DND-41 (cell line): ENCODE data around the gene MRNIP.

Source experiments
- ATAC-seq: fragments of 200-7000 bp; cut with Tn5 transposase; 3 replicates; pipeline ENCODE4 v1.9.1; 2021; ENCODE audit warnings: low read depth; ENCODE audit not compliant: insufficient read depth
- DNase-seq: peaks from one replicate; pipeline ENCODE4 v3.0.0-alpha.2; 2020
- H2AFZ ChIP-seq: 2 replicates; pipeline ENCODE4 v1.6.0; 2012; ENCODE audit warnings: low read depth, low read length
- H3K27ac ChIP-seq: 2 replicates; pipeline ENCODE4 v1.5.1; 2012; ENCODE audit warnings: low read length, inconsistent platforms
- H3K27me3 ChIP-seq: fragments of 200-600 bp; sonication (generic); 2 replicates; pipeline ENCODE4 v1.6.0; 2012; ENCODE audit warnings: low read length, mild to moderate bottlenecking, inconsistent platforms; ENCODE audit not compliant: insufficient read depth, poor library complexity
- H3K36me3 ChIP-seq: 2 replicates; pipeline ENCODE4 v1.5.1; 2012; ENCODE audit warnings: low read length, inconsistent platforms; ENCODE audit not compliant: insufficient read depth
- H3K4me1 ChIP-seq: 2 replicates; pipeline ENCODE4 v1.5.1; 2012; ENCODE audit warnings: mild to moderate bottlenecking, low read length; ENCODE audit not compliant: insufficient read depth
- H3K4me2 ChIP-seq: 2 replicates; pipeline ENCODE4 v1.6.0; 2012; ENCODE audit warnings: mild to moderate bottlenecking, moderate library complexity, low read length, inconsistent platforms; ENCODE audit not compliant: insufficient read depth
- H3K4me3 ChIP-seq, 2 experiments: fragments of 200-600 bp in 1 of 2; shearing (Covaris generic) in 1 of 2; 2 replicates each; pipeline ENCODE4 v1.5.1; 2012 to 2016; ENCODE audit warnings: inconsistent platforms in 2 of 2, low read length in 2 of 2, mild to moderate bottlenecking in 2 of 2, low read depth in 1 of 2, moderate library complexity in 1 of 2
- H3K79me2 ChIP-seq: 2 replicates; pipeline ENCODE4 v1.6.0; 2012; ENCODE audit warnings: low read length, inconsistent platforms; ENCODE audit not compliant: insufficient read depth
- H3K9ac ChIP-seq: 2 replicates; pipeline ENCODE4 v1.6.0; 2012; ENCODE audit warnings: low read depth, mild to moderate bottlenecking, inconsistent platforms, low read length, moderate library complexity
- H3K9me3 ChIP-seq: 2 replicates; pipeline ENCODE4 v1.5.1; 2012; ENCODE audit warnings: low read length, moderate library complexity, mild to moderate bottlenecking, inconsistent platforms; ENCODE audit not compliant: insufficient read depth, severe bottlenecking
- H4K20me1 ChIP-seq: 2 replicates; pipeline ENCODE4 v1.6.0; 2012; ENCODE audit warnings: low read length; ENCODE audit not compliant: insufficient read depth
- EZH2 ChIP-seq: IDR thresholded peaks from 3 replicates; pipeline ENCODE4 v1.6.1; 2012; ENCODE audit warnings: borderline replicate concordance, low read depth, mild to moderate bottlenecking, moderate library complexity, low read length, inconsistent platforms; ENCODE audit not compliant: severe bottlenecking
- TF ChIP-seq, protein P1 (sequence below): IDR thresholded peaks from 2 replicates; pipeline ENCODE4 v1.5.1; 2012; ENCODE audit warnings: borderline replicate concordance, low read length, moderate library complexity, mild to moderate bottlenecking; ENCODE audit not compliant: poor library complexity, severe bottlenecking; ENCODE audit errors: extremely low read depth

The MRNIP gene

DNA sequence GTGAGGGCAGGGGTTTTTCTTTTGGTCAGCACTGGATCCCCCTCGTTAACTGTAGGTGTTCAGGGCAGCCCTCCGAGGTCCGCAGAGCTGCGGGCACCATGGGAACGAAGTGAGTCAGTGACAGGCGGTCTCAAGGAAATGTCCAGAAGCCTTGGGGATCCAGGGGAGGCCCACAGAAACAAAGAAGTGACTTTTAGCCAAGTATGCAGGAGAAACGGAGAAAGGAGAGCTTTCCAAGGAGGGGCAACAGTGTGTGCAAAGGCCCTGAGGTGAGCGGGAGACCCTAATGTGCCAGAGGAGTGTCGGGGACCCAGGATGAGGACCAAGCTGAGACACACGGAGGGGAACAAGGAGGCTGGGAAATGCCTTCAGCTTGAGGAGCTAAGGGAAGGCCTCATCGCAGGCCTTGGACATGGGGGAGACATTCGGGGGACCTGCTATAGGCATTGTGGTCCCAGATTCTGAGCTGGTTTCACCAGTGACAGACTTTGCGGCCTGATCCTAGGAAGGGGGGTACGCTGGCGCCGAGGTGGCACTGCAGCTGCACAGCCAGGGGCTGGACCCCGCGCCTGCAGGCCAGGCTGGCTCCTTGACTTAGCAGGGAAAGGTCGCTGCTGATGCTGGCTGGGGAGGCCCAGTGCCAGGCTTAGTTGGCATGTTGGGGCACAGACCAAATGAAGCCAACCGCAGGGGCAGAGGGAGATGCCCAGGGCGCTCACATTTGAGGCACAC lies 61.6 kb downstream of the MRNIP start:
- H3K79me2 ChIP-seq = no peaks in the 10 kb centered on the region
- ATAC-seq (no peak), DNase-seq (no peak)
- no peak for TF ChIP-seq EZH2
- TF ChIP-seq, protein P1, sequence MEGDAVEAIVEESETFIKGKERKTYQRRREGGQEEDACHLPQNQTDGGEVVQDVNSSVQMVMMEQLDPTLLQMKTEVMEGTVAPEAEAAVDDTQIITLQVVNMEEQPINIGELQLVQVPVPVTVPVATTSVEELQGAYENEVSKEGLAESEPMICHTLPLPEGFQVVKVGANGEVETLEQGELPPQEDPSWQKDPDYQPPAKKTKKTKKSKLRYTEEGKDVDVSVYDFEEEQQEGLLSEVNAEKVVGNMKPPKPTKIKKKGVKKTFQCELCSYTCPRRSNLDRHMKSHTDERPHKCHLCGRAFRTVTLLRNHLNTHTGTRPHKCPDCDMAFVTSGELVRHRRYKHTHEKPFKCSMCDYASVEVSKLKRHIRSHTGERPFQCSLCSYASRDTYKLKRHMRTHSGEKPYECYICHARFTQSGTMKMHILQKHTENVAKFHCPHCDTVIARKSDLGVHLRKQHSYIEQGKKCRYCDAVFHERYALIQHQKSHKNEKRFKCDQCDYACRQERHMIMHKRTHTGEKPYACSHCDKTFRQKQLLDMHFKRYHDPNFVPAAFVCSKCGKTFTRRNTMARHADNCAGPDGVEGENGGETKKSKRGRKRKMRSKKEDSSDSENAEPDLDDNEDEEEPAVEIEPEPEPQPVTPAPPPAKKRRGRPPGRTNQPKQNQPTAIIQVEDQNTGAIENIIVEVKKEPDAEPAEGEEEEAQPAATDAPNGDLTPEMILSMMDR = no peak
- H3K4me3 ChIP-seq = no peak overlapping the region
- peaks cover 13% of the 10 kb centered on the region for H4K20me1 ChIP-seq
- no peak overlapping the region for H3K27ac ChIP-seq
- peaks cover 24% of the 10 kb centered on the region for H3K4me1 ChIP-seq
- H3K9ac ChIP-seq = no peak overlapping the region
- peaks cover 46% of the 10 kb centered on the region for H3K36me3 ChIP-seq
- H3K9me3 ChIP-seq = no peaks in the 10 kb centered on the region
- H3K27me3 ChIP-seq = no peaks in the 10 kb centered on the region
- no peak overlapping the region for H2AFZ ChIP-seq
- H3K4me2 ChIP-seq = peak overlapping the region; percentile 82; the same call in 1 of the 2 replicates

DNA sequence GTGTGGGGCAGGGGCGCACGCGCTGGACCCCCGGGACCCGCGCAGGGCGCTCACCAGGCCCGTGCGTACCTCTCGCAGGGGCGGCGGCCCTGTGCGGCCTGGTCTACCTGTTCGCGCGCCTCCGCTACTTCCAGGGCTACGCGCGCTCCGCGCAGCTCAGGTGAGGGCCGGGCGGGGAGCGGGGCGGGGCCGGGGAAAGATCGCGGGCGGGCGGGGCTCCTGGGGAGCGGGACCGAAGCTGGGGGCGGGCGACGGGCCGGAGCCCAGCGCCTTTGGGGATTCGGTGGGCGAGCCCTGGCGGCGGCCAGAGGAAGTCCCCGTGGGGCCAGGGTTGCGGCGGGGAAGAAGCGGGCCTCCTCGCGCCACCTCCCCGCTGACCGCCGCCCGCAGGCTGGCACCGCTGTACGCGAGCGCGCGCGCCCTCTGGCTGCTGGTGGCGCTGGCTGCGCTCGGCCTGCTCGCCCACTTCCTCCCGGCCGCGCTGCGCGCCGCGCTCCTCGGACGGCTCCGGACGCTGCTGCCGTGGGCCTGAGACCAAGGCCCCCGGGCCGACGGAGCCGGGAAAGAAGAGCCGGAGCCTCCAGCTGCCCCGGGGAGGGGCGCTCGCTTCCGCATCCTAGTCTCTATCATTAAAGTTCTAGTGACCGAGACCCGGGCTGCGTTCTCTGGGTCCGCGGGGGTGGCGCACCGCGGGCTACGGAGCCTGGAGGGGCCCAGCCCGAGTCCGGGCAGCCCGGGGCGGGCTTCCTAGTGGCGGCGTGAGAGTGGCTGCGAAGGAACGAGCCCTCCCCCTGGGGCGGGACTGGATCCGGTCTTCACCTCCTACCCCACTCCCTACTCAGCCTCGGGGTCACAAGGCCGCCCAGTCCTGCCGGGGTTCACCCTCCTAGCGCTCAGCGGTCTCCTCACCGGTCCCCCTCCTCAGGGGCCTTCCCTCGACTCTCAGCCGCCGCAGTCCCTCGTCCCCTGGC lies 62.5 kb downstream of the MRNIP start:
- ATAC-seq = peak; percentile 77

DNA sequence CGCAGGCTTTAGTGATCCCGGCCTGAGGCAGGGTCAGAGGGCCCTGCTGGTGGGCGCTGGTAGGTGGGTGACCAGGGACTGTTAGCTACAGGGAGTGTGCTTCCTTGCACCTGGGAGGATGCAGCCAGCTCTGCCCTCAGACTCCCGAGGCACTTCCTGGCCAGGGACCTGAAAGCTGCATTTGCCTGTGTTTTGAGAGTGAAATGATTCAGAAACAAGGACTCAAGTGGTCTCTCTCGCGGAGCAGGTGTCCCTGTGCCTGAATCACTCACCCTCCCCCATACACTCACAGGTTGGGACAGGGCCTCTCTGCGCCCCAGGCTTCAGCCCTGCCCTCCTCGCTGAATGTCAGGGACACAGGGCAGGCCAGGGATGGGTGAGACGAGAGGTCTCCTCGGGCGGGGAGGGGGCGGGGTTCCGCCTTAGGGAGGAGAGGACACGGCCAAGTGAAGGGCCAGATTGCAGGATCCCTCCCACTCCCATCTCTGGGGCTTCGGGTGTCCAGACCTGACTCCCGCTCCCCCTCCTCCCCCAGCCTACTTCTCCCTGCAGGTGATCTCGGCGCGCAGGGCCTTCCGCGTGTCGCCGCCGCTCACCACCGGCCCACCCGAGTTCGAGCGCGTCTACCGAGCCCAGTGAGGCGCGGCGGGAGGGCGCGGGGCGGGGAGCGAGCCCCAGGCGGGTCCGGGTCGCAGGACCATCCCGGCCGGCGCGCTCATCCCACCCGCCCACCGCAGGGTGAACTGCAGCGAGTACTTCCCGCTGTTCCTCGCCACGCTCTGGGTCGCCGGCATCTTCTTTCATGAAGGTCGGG lies 63.4 kb downstream of the MRNIP start:
- peak overlapping the region; percentile 52; the same call in 1 of the 2 replicates for H3K9ac ChIP-seq
- peak overlapping the region; percentile 62 for H2AFZ ChIP-seq
- no peak for DNase-seq
- H3K27me3 ChIP-seq = no peaks in the 10 kb centered on the region
- TF ChIP-seq, protein P1 = no peak
- TF ChIP-seq EZH2 = no peak
- peaks cover 24% of the 10 kb centered on the region for H3K4me1 ChIP-seq
- 0 out of 3 replicates have a peak, but pooled peaks have one; percentile 1 for ATAC-seq
- H4K20me1 ChIP-seq = peaks cover 13% of the 10 kb centered on the region
- H3K27ac ChIP-seq = no peak overlapping the region
- peak overlapping the region; percentile 82 for H3K4me2 ChIP-seq
- H3K4me3 ChIP-seq = peak overlapping the region in 1 of 2 experiments; percentile 59; a peak in 2 of 4 replicates
- no peaks in the 10 kb centered on the region for H3K79me2 ChIP-seq
- peaks cover 35% of the 10 kb centered on the region for H3K36me3 ChIP-seq
- H3K9me3 ChIP-seq = no peaks in the 10 kb centered on the region

More for the DNA sequence above, 62.5 kb downstream of the MRNIP start:
- Histone ChIP-seq H3K27me3 (no peaks in the 10 kb centered on the region), H3K79me2 (no peaks in the 10 kb centered on the region), H3K4me1 (peaks cover 24% of the 10 kb centered on the region), H3K36me3 (peaks cover 43% of the 10 kb centered on the region), H3K9ac (peak overlapping the region; percentile 52), H2AFZ (peak overlapping the region; percentile 62), H4K20me1 (peaks cover 13% of the 10 kb centered on the region), H3K4me2 (peak overlapping the region; percentile 82), H3K27ac (no peak overlapping the region), H3K9me3 (no peaks in the 10 kb centered on the region), H3K4me3 (peak overlapping the region in 1 of 2 experiments; percentile 59; a peak in 2 of 4 replicates)
- DNase-seq = peak; percentile 54
- TF ChIP-seq, protein P1 = peak; percentile 78
- no peak for TF ChIP-seq EZH2
